RCC 7860 (cell line): ENCODE data around the gene HOXA9.
A peak's percentile ranks its signal among the peaks of the same experiment; 100 is the strongest.

ENCODE experiments used
- DNase-seq: peaks from one replicate; pipeline ENCODE4 v3.0.0-alpha.2; 2015; ENCODE audit warnings: low spot score
- FAIRE-seq: peaks from 2 replicates; lab custom pipeline; 2012; peaks lifted over from hg19 to GRCh38; lab: Jason Lieb, UNC

HOXA9 gene

GRCh38 chr7:27188386-27189294, 23.3 kb upstream of the HOXA9 start:
- no peak for FAIRE-seq

GRCh38 chr7:27187475-27188385, 22.4 kb upstream of the HOXA9 start:
- no peak for FAIRE-seq
- no peak for DNase-seq

More at GRCh38 chr7:27188386-27189294, 23.3 kb upstream of the HOXA9 start:
- no peak for DNase-seq

GRCh38 chr7:27186668-27187474, 21.5 kb upstream of the HOXA9 start:
- DNase-seq (no peak), FAIRE-seq (no peak)

- no peak for FAIRE-seq
These were observed 20.7 kb upstream of the HOXA9 start for GRCh38 chr7:27185854-27186667.

GRCh38 chr7:27185013-27185853, 19.9 kb upstream of the HOXA9 start, which contains the start of gene HOXA11:
TSS of gene HOXA11 (minus strand) at chr7:27185232. CDS start at chr7:27185144, 88 bp downstream.
- no peak for DNase-seq
- FAIRE-seq, result no peak

More at GRCh38 chr7:27185854-27186667, 20.7 kb upstream of the HOXA9 start:
- DNase-seq, result no peak

- FAIRE-seq (no peak), DNase-seq (peak; percentile 49)
These were observed 19.1 kb upstream of the HOXA9 start for GRCh38 chr7:27184337-27185012.

- no peak for DNase-seq
- FAIRE-seq, result no peak
These were observed 18.5 kb upstream of the HOXA9 start for GRCh38 chr7:27183682-27184336.

- no peak for DNase-seq
These were observed 17.7 kb upstream of the HOXA9 start for GRCh38 chr7:27182861-27183681.

GRCh38 chr7:27182285-27182841, 17.0 kb upstream of the HOXA9 start:
- FAIRE-seq, result no peak

More at GRCh38 chr7:27182861-27183681, 17.7 kb upstream of the HOXA9 start:
- FAIRE-seq, result no peak

GRCh38 chr7:27181795-27182275, 16.5 kb upstream of the HOXA9 start:
- no peak for DNase-seq

More at GRCh38 chr7:27182285-27182841, 17.0 kb upstream of the HOXA9 start:
- no peak for DNase-seq

GRCh38 chr7:27180431-27181420, 15.4 kb upstream of the HOXA9 start:
- FAIRE-seq (no peak), DNase-seq (no peak)

More at GRCh38 chr7:27181795-27182275, 16.5 kb upstream of the HOXA9 start:
- no peak for FAIRE-seq

GRCh38 chr7:27179503-27180430, 14.4 kb upstream of the HOXA9 start:
- peak; percentile 82 for DNase-seq
- FAIRE-seq, result peak; percentile 77

GRCh38 chr7:27179030-27179429, 13.7 kb upstream of the HOXA9 start:
- FAIRE-seq, result no peak
- DNase-seq, result no peak

GRCh38 chr7:27178366-27178765, 13.0 kb upstream of the HOXA9 start:
- DNase-seq (peak; percentile 58), FAIRE-seq (peak; percentile 23)
